ENCODE results near the gene COQ7. TPM values are rescaled to one million over a fixed set of nuclear protein-coding genes. Genes with fewer than 3 reads are reported as not detected.

COQ7 gene
- total and polyA plus RNA-seq, 12 donors: 21.3 to 52.9 (median 41.9) TPM

DNA sequence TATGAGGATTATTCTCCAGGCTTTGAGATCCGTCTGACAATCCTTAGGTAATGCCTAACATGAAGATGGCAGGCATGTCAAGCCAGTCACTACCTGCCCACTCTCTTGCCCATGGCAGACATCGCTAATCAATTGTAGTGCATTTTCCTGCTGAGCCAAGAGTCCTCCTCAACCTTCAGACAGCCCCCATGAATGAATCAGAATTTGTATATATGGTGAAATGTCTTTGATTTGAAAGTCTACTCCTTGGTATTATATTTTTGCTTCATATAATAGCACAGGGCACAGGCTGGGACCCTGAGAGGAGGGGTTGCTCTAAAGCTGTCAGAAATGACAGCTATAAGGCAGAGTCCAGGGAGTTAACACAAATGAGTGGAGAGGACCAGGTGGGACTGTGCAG lies 27.0 kb upstream of the COQ7 start:
- ATAC-seq: no peak

DNA sequence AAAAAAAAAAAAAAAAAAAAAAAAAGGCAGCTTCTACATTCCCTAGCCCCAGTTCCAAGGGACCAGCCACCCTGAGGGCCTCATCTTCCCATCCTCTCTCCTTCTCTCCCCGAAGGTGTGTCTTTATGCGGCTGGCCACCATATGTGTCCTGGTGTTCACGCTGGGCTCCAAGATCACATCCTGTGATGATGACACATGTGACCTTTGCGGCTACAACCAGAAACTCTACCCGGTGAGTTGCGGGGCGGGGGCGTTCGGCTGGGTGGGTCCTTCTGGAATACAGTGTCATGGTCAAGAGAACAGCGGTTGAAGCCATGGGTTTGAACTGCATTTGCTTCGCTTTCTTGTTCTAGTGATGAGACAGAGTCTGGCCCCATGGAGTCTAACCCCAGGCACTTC lies 22.6 kb upstream of the COQ7 start:
- intact Hi-C loops (cut with DNase I): no loop called here
- no peak for ATAC-seq
- Histone ChIP-seq H3K9me3 (no peaks in the 10 kb centered on the region), H3K4me3 (no peak overlapping the region), H3K27me3 (no peaks in the 10 kb centered on the region), H3K4me1 (no peaks in the 10 kb centered on the region), H3K36me3 (peaks cover 0 to 58% (median 0%) of the 10 kb centered on the region in 9 donors), H3K27ac (no peak overlapping the region)
- TF ChIP-seq, protein P1, sequence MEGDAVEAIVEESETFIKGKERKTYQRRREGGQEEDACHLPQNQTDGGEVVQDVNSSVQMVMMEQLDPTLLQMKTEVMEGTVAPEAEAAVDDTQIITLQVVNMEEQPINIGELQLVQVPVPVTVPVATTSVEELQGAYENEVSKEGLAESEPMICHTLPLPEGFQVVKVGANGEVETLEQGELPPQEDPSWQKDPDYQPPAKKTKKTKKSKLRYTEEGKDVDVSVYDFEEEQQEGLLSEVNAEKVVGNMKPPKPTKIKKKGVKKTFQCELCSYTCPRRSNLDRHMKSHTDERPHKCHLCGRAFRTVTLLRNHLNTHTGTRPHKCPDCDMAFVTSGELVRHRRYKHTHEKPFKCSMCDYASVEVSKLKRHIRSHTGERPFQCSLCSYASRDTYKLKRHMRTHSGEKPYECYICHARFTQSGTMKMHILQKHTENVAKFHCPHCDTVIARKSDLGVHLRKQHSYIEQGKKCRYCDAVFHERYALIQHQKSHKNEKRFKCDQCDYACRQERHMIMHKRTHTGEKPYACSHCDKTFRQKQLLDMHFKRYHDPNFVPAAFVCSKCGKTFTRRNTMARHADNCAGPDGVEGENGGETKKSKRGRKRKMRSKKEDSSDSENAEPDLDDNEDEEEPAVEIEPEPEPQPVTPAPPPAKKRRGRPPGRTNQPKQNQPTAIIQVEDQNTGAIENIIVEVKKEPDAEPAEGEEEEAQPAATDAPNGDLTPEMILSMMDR (IDR thresholded peaks at IDR 0.05): no peak
- no peak for DNase-seq
- 92 to 94% methylated on average over 11 of the region's 11 CpGs for WGBS, 2 donors

More for the DNA sequence above, 27.0 kb upstream of the COQ7 start:
- no peak for DNase-seq
- H3K36me3 ChIP-seq: peaks cover 0 to 38% (median 0%) of the 10 kb centered on the region in 9 donors
- peaks cover 0 to 17% (median 0%) of the 10 kb centered on the region in 11 donors for H3K9me3 ChIP-seq
- H3K27ac ChIP-seq: no peak overlapping the region
- H3K4me3 ChIP-seq: no peak overlapping the region
- 95 to 96% methylated on average over 2 of the region's 2 CpGs for WGBS, 2 donors
- H3K4me1 ChIP-seq: no peaks in the 10 kb centered on the region
- H3K27me3 ChIP-seq: no peaks in the 10 kb centered on the region
- TF ChIP-seq, protein P1 (IDR thresholded peaks at IDR 0.05): no peak
- intact Hi-C loops (cut with DNase I): no loop called here

DNA sequence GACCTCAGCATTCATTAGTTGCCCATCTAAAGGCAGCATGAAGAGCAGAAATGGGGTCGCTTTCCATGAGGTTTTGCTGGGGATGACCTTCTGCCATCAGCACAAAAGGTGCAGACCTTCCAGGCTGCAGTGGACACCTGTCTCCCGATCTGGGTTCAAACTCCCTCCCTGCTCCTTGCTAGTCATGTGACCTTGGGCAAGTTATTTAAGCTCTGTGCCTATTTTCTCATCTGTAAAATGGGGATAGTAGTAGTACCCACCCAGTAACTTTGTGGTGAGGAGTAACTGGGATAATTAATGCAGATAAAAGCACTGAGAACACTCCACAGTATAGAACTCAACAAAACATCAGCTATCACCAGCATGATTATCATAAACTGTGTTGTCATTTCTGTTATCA lies 21.4 kb upstream of the COQ7 start:
- peaks cover 0 to 49% (median 0%) of the 10 kb centered on the region in 9 donors for H3K36me3 ChIP-seq
- H3K4me3 ChIP-seq: no peak overlapping the region
- intact Hi-C loops (cut with DNase I): no loop called here
- no peaks in the 10 kb centered on the region for H3K4me1 ChIP-seq
- 85 to 89% methylated on average over 2 of the region's 2 CpGs for WGBS, 2 donors
- no peak overlapping the region for H3K27ac ChIP-seq
- ATAC-seq (no peak), DNase-seq (no peak)
- no peaks in the 10 kb centered on the region for H3K9me3 ChIP-seq
- TF ChIP-seq, protein P1 (IDR thresholded peaks at IDR 0.05): no peak
- H3K27me3 ChIP-seq: no peaks in the 10 kb centered on the region

DNA sequence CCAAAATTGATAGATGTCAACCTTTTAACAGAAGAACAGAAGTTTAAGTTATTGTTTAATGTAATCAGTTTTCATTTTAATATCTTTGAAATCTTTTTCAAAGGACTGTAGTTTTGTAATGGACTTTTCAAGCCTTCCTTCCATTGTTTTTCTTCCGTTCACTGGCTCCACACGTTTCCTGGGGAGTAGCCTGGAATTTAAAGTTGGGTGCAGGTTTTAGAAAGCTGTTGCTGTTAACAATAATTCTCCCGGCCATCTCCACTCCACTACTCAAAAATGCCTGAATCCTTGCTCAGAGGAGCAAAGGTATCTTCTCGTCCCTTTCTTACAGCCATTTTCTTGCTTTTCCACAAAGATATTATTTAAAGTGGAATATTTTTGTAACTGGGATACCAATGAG lies 4.7 kb upstream of the COQ7 start:
- TF ChIP-seq, protein P1 (IDR thresholded peaks at IDR 0.05): no peak
- Histone ChIP-seq H3K4me3 (no peak overlapping the region), H3K9me3 (no peaks in the 10 kb centered on the region), H3K4me1 (peaks cover 0 to 27% (median 13%) of the 10 kb centered on the region in 9 donors), H3K27me3 (no peaks in the 10 kb centered on the region), H3K27ac (peak overlapping the region in 9 of 10 donors; percentile 6 to 83 (median 64)), H3K36me3 (peaks cover 0 to 24% (median 0%) of the 10 kb centered on the region in 9 donors)
- no peak for DNase-seq
- no peak for ATAC-seq
- intact Hi-C loops (cut with DNase I): loop anchor here in 1 of 10 donors (10.0 kb wide), 1 partner anchor 268 kb away; the partner anchor contains the start of gene RPS15A
- 52 to 65% methylated on average over 4 of the region's 4 CpGs for WGBS, 2 donors
